ENCODE data around the gene DACH1.

Gene DACH1

DNA sequence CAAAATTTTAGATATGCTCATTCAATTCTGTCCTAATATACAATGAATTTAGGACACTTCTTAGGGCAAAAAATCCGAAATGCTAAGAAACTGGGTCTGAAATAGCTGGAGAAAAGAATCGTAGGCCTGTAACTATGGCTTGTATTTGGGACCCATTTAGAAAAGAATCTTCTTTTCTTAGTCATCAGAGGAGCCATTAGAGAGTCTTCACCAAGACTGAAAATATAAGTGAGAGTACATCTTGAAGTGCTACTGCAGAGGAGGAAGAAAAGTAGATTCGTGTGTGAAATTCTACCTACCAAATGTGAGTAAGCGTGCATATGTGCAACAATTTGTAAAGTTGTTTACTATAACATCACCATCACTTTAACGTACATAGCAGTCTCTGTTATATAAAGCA lies 8.8 kb upstream of the DACH1 start:
- DNase-seq (ENCODE audit: low read depth), result no peak
- no peak overlapping the region for H3K4me3 ChIP-seq (ENCODE audit: low read depth, low read length)
- TF ChIP-seq, protein P1, sequence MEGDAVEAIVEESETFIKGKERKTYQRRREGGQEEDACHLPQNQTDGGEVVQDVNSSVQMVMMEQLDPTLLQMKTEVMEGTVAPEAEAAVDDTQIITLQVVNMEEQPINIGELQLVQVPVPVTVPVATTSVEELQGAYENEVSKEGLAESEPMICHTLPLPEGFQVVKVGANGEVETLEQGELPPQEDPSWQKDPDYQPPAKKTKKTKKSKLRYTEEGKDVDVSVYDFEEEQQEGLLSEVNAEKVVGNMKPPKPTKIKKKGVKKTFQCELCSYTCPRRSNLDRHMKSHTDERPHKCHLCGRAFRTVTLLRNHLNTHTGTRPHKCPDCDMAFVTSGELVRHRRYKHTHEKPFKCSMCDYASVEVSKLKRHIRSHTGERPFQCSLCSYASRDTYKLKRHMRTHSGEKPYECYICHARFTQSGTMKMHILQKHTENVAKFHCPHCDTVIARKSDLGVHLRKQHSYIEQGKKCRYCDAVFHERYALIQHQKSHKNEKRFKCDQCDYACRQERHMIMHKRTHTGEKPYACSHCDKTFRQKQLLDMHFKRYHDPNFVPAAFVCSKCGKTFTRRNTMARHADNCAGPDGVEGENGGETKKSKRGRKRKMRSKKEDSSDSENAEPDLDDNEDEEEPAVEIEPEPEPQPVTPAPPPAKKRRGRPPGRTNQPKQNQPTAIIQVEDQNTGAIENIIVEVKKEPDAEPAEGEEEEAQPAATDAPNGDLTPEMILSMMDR (conservative IDR thresholded peaks at IDR 0.05; ENCODE audit: low read depth, low read length), result no peak

DNA sequence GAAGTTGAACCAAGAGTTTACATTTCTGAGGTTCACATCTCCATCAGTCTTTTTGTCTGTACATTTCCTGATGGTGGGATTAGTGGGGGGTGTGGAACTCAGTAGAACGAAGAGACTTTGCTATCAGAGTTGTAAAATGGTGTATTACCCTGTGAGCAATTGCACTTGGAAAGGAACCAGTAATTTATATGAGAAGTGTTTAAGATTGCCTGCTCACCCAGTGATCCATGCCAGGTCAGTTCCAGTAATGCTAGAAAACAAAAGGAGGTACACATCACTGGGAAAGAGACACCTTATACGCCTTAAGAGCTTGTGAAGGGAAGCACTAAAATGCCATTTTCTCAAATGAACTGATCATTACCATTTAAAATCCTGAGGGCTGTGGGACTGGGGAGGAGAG lies 7.5 kb upstream of the DACH1 start:
- TF ChIP-seq, protein P1 (conservative IDR thresholded peaks at IDR 0.05; ENCODE audit: low read depth, low read length), result no peak
- no peak for DNase-seq (ENCODE audit: low read depth)

DNA sequence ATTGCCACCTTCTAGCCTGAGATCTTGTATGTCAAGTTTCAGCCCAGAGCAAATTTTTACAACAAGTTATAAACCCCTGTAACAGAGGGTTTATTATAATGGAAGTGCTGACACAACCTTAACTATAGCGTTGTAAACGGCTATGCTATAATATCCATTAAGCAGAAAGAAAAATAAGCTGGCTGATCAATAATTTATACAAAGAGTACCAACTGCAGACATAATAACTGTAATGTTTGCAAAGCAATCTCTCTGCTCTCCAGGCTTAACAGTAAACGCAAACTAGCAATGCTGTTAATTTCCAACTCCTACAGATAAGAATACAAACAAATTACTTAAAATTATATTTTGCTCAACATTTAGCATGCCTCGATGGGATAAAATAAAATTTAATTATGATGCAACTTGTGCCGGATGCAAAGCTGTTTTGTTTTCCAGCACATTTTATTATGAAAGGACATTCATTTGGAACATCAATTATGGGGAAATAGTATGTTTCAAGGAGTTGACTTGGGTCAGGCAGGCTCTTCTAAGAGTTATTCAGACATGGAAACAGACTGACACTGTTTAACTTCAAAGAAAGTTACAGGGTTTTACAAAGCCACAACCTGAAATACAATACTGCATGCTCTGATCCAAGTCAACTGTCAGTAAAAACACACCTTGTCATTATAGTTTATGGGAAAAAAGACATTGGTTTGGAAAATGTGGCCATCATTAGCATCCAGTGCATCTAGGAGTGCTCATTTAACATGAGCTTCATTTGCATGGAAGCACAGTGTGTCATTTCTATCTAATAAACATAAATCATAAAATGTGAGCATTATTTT lies 6.6 kb upstream of the DACH1 start:
- no peak for DNase-seq (ENCODE audit: low read depth)
- H3K4me3 ChIP-seq (ENCODE audit: low read depth, low read length), result no peak overlapping the region
- TF ChIP-seq, protein P1 (conservative IDR thresholded peaks at IDR 0.05; ENCODE audit: low read depth, low read length), result no peak

More for the DNA sequence above, 7.5 kb upstream of the DACH1 start:
- H3K4me3 ChIP-seq (ENCODE audit: low read depth, low read length), result no peak overlapping the region

DNA sequence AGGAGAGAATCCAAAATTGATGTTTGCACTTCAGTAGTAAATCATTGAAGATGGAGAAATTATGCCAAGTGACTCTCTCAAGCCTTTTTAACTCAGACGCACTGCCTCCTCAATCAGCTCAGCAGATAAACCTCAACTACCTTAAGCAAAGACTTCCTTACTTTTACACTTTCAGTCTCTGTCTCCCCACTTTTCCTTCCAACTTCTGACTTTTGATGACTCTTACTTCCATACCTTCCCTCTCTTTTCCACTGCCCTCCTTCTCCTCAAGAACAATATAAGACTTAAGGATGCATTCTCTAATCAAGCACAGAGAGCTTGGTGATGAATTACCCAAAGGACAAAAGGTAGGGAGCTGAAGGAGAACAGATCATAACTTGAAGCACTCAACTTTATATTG lies 4.8 kb upstream of the DACH1 start:
- no peak overlapping the region for H3K4me3 ChIP-seq (ENCODE audit: low read depth, low read length)
- TF ChIP-seq, protein P1 (conservative IDR thresholded peaks at IDR 0.05; ENCODE audit: low read depth, low read length), result no peak
- no peak for DNase-seq (ENCODE audit: low read depth)

GRCh38 chr13:71871176-71871754 lies 4.3 kb upstream of the DACH1 start:
- no peak for DNase-seq (ENCODE audit: low read depth)
- TF ChIP-seq, protein P1 (conservative IDR thresholded peaks at IDR 0.05; ENCODE audit: low read depth, low read length), result no peak
- no peak overlapping the region for H3K4me3 ChIP-seq (ENCODE audit: low read depth, low read length)

- no peak for DNase-seq (ENCODE audit: low read depth)
- TF ChIP-seq, protein P1 (conservative IDR thresholded peaks at IDR 0.05; ENCODE audit: low read depth, low read length), result no peak
- H3K4me3 ChIP-seq (ENCODE audit: low read depth, low read length), result no peak overlapping the region
These were observed 3.1 kb upstream of the DACH1 start for GRCh38 chr13:71870100-71870499.

DNA sequence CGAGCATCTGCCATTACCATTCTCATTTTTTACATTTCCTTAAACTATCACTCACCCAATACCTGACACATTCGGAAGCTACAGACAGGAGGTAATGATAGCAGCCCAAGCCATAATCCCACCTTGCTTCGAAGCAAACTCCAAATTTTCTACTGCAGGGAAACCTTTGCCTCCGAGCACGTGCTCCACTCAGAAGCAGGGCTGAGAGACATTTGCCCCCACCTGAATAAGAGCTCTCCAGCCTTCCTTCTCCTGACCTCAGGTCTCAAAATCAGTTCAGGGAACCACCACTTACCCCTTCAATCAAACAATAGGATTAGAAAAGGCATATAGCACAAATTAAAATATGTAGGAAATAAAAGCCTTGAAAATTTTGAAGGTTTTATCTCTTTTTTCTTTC lies 2.3 kb upstream of the DACH1 start:
- no peak for DNase-seq (ENCODE audit: low read depth)
- TF ChIP-seq, protein P1 (conservative IDR thresholded peaks at IDR 0.05; ENCODE audit: low read depth, low read length), result no peak
- no peak overlapping the region for H3K4me3 ChIP-seq (ENCODE audit: low read depth, low read length)
